Ishikawa (cell line): ENCODE data around the gene WDR1.

Source experiments
- EP300 ChIP-seq: IDR thresholded peaks from 2 replicates; pipeline ENCODE4 v1.6.1; 2012; ENCODE audit warnings: borderline replicate concordance
- RAD21 ChIP-seq: IDR thresholded peaks from 2 replicates; pipeline ENCODE4 v1.6.1; 2012; ENCODE audit warnings: low read depth
- YY1 ChIP-seq: IDR thresholded peaks from 2 replicates; pipeline ENCODE4 v1.6.1; 2012; ENCODE audit warnings: low read depth

- TF ChIP-seq EP300 (no peak), YY1 (no peak), RAD21 (no peak)
Observed at GRCh38 chr4:10090467-10091250, 25.9 kb downstream of the WDR1 start.
